Measurements from ENCODE around the gene SYTL3. TPM values are rescaled to one million over a fixed set of nuclear protein-coding genes. Genes with fewer than 3 reads are reported as not detected.

SYTL3 gene
- total RNA-seq, 2 donors from 2014 or later = 9.9 to 12.1 TPM

DNA sequence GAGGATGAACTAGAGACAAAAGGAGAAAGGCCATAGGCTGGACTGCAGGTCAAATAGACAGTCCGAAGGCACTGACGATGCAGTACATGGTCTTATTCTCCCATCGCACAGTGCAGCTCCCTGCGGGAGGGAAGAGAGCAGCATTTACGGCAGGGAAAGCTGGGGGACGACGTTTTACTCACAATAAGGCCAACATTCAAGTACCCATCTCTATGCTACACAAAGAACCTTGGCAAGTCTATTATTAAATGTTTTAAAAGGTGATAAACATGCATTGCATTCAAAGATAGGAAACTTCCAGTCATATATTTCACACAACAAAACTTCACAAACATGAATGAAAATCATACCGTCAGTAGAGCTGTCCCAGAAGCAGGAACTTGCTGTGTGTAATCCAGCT, 13.1 kb upstream of the SYTL3 start:
- Histone ChIP-seq H3K36me3 (no peaks in the 10 kb centered on the region), H3K9me3 (no peaks in the 10 kb centered on the region), H3K4me3 (no peak overlapping the region), H3K4me1 (replicated peaks) (no peaks in the 10 kb centered on the region), H3K27ac (no peak overlapping the region), H3K27me3 (replicated peaks; ENCODE audit: insufficient read depth) (no peaks in the 10 kb centered on the region)
- 90% methylated on average over 8 of the region's 8 CpGs for WGBS
- intact Hi-C loops (cut with DNase I) = no loop called here
- TF ChIP-seq, protein P1, sequence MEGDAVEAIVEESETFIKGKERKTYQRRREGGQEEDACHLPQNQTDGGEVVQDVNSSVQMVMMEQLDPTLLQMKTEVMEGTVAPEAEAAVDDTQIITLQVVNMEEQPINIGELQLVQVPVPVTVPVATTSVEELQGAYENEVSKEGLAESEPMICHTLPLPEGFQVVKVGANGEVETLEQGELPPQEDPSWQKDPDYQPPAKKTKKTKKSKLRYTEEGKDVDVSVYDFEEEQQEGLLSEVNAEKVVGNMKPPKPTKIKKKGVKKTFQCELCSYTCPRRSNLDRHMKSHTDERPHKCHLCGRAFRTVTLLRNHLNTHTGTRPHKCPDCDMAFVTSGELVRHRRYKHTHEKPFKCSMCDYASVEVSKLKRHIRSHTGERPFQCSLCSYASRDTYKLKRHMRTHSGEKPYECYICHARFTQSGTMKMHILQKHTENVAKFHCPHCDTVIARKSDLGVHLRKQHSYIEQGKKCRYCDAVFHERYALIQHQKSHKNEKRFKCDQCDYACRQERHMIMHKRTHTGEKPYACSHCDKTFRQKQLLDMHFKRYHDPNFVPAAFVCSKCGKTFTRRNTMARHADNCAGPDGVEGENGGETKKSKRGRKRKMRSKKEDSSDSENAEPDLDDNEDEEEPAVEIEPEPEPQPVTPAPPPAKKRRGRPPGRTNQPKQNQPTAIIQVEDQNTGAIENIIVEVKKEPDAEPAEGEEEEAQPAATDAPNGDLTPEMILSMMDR (IDR thresholded peaks at IDR 0.05) = no peak
- TF ChIP-seq POLR2A (IDR thresholded peaks at IDR 0.05) (no peak), POLR2AphosphoS5 (IDR thresholded peaks at IDR 0.05) (no peak)
- no peak for DNase-seq (ENCODE audit: low spot score)

DNA sequence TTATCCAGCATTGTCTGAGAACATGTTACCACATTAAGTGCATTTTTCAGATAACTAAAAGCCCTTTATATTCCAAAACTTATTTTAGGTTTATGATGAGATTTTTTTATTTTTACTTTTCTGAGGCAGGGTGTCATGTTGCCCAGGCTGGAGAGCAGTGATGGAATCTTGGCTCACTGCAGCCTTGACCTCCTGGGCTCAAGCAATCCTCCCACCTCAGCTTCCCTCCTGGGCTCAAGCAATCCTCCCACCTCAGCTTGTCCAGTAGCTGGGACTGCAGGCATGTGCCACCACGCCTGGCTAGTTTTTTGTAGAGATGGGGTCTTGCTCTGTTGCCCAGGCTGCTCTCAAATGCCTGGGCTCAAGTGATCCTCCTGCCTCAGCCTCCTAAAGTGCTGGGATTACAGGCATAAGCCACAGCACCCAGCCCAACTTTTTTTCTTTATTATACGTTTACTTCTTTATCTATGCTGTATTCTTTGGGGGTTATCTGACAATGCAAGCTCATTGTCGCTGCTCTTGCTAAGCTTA, 11.5 kb upstream of the SYTL3 start:
- TF ChIP-seq POLR2A (IDR thresholded peaks at IDR 0.05) (no peak), POLR2AphosphoS5 (IDR thresholded peaks at IDR 0.05) (no peak)
- TF ChIP-seq, protein P1 (IDR thresholded peaks at IDR 0.05) = no peak
- intact Hi-C loops (cut with DNase I) = no loop called here
- Histone ChIP-seq H3K9me3 (no peaks in the 10 kb centered on the region), H3K27me3 (replicated peaks; ENCODE audit: insufficient read depth) (no peaks in the 10 kb centered on the region), H3K27ac (no peak overlapping the region), H3K4me3 (no peak overlapping the region), H3K4me1 (replicated peaks) (no peaks in the 10 kb centered on the region), H3K36me3 (no peaks in the 10 kb centered on the region)
- DNase-seq (ENCODE audit: low spot score) = no peak
- WGBS = 89% methylated on average over 3 of the region's 3 CpGs

DNA sequence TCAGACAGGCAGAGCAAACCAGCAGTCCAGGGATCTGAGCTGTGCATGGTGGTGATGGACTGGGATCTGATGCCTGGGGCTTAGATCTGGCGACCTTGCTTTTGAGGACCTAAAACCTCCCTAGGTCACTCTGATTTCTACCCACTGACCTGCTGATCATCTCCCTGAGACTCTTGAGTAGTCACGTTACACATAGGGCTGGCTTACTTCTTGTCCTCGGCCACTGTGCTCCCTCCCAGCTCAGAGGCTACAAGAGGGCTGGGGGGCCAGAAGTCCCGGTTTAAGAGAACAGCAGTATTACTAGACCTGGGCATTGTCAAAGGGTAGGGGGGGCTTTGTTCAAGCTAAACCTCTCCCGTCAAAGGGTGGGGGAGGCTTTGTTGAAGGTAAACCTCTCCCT, 10.8 kb upstream of the SYTL3 start:
- no peak overlapping the region for H3K4me3 ChIP-seq
- H3K27ac ChIP-seq = no peak overlapping the region
- intact Hi-C loops (cut with DNase I) = no loop called here
- TF ChIP-seq, protein P1 (IDR thresholded peaks at IDR 0.05) = no peak
- TF ChIP-seq POLR2AphosphoS5 (IDR thresholded peaks at IDR 0.05) (no peak), POLR2A (IDR thresholded peaks at IDR 0.05) (no peak)
- H3K9me3 ChIP-seq = no peaks in the 10 kb centered on the region
- H3K27me3 ChIP-seq (replicated peaks; ENCODE audit: insufficient read depth) = no peaks in the 10 kb centered on the region
- no peaks in the 10 kb centered on the region for H3K4me1 ChIP-seq (replicated peaks)
- H3K36me3 ChIP-seq = no peaks in the 10 kb centered on the region
- WGBS = 84% methylated on average over 5 of the region's 5 CpGs
- no peak for DNase-seq (ENCODE audit: low spot score)

- DNase-seq (ENCODE audit: low spot score) = no peak
- H3K36me3 ChIP-seq = no peaks in the 10 kb centered on the region
- no peak overlapping the region for H3K4me3 ChIP-seq
- WGBS = 92% methylated on average over 2 of the region's 2 CpGs
- no peaks in the 10 kb centered on the region for H3K4me1 ChIP-seq (replicated peaks)
- TF ChIP-seq POLR2AphosphoS5 (IDR thresholded peaks at IDR 0.05) (no peak), POLR2A (IDR thresholded peaks at IDR 0.05) (no peak)
- TF ChIP-seq, protein P1 (IDR thresholded peaks at IDR 0.05) = no peak
- H3K27me3 ChIP-seq (replicated peaks; ENCODE audit: insufficient read depth) = no peaks in the 10 kb centered on the region
- no peaks in the 10 kb centered on the region for H3K9me3 ChIP-seq
- no peak overlapping the region for H3K27ac ChIP-seq
- intact Hi-C loops (cut with DNase I) = no loop called here
Observed at GRCh38 chr6:158640519-158640918, 9.3 kb upstream of the SYTL3 start.

DNA sequence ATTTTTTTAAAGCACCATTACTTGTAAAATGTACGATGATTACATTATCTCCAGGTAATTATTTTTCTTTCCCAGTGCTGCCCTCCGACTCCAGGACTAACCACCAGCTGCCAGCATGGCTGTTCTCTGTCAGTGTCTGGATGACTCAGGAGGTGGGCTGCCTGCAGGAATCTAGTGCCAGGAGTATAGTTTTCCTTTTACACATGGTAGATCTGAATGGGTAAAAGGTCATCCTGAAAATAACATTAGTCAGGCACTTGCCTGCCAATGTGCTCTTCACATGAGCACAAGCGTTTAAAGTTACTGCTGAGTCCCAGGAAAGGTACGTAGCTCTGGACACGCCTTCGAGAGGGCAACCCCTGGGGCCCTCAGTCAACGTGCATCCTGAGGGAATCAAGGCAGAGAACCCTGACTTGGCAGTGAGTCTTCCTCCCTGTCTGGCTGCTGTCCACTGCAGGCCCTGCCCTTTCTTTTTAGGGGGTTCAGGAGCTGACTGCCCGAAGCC, 7.7 kb upstream of the SYTL3 start:
- no peaks in the 10 kb centered on the region for H3K27me3 ChIP-seq (replicated peaks; ENCODE audit: insufficient read depth)
- TF ChIP-seq, protein P1 (IDR thresholded peaks at IDR 0.05) = no peak
- no peak for TF ChIP-seq POLR2A (IDR thresholded peaks at IDR 0.05)
- H3K36me3 ChIP-seq = no peaks in the 10 kb centered on the region
- DNase-seq (ENCODE audit: low spot score) = no peak
- H3K4me1 ChIP-seq (replicated peaks) = no peaks in the 10 kb centered on the region
- intact Hi-C loops (cut with DNase I) = no loop called here
- no peak overlapping the region for H3K4me3 ChIP-seq
- 71% methylated on average over 8 of the region's 8 CpGs for WGBS
- no peaks in the 10 kb centered on the region for H3K9me3 ChIP-seq
- H3K27ac ChIP-seq = no peak overlapping the region

Data from prostate gland (tissue), 2 donors.